Heart right ventricle (tissue), 16 donors: Measurements from ENCODE around the gene ZNF785. TPM values are rescaled to one million over a fixed set of nuclear protein-coding genes. Genes with fewer than 3 reads are reported as not detected.
"Not testable (repeated sequence)": the region's sequence is repeated elsewhere in the genome, so short reads cannot be mapped to it uniquely, and the experiment has no call there.

Experiments
- ATAC-seq, 8 donors: fragments of 200-7000 bp; cut with Tn5 transposase; one replicate each; pipeline ENCODE4 v1.9.1; 2020; ENCODE audit warnings: mild to moderate bottlenecking in 8 of 8, moderate library complexity in 8 of 8, moderate number of reproducible peaks in 1 of 8
- DNase-seq, 2 donors: peaks; one replicate each; pipeline ENCODE4 v3.0.0-alpha.2; 2020
- H3K27ac ChIP-seq, 10 donors: fragments of 200-600 bp; sonication (generic) in 2 of 10; one replicate each; pipeline versions ENCODE4 v1.5.0 to v1.8.0; 2020 to 2022; ENCODE audit warnings: mild to moderate bottlenecking in 3 of 10
- H3K27me3 ChIP-seq, 7 donors: fragments of 200-600 bp; one replicate each; pipeline ENCODE4 v1.8.0; 2021 to 2022; ENCODE audit warnings: mild to moderate bottlenecking in 2 of 7
- H3K36me3 ChIP-seq, 9 donors: fragments of 200-600 bp; sonication (generic) in 1 of 9; one replicate each; pipeline versions ENCODE4 v1.5.0 to v1.8.0; 2020 to 2022; ENCODE audit warnings: mild to moderate bottlenecking in 2 of 9
- H3K4me1 ChIP-seq, 9 donors: fragments of 200-600 bp; sonication (generic) in 1 of 9; one replicate each; pipeline versions ENCODE4 v1.5.0 to v1.8.0; 2020 to 2022; ENCODE audit warnings: mild to moderate bottlenecking in 4 of 9
- H3K4me3 ChIP-seq, 10 donors: fragments of 200-600 bp; sonication (generic) in 2 of 10; one replicate each; pipeline versions ENCODE4 v1.5.0 to v1.8.0; 2020 to 2022; ENCODE audit warnings: mild to moderate bottlenecking in 7 of 10, moderate library complexity in 2 of 10
- H3K9me3 ChIP-seq, 11 donors: fragments of 200-600 bp in 10 of 11; sonication (generic) in 2 of 11; one replicate each; pipeline versions ENCODE4 v1.5.0 to v1.8.0; 2013 to 2022; ENCODE audit warnings: mild to moderate bottlenecking in 2 of 11, control low read depth in 1 of 11, moderate library complexity in 1 of 11
- CTCF ChIP-seq, 9 donors: fragments of 200-600 bp; sonication (generic) in 2 of 9; IDR thresholded peaks; one replicate each; pipeline versions ENCODE4 v1.5.0 to v1.8.0; 2021 to 2022; ENCODE audit warnings: antibody characterized with exemption in 9 of 9, mild to moderate bottlenecking in 5 of 9, moderate library complexity in 1 of 9
- WGBS, 2 donors: extraction: QIAGEN DNeasy Blood & Tissue Kit; methylation state at CpG; one replicate each; pipeline ENCODE4 v1.1.7; 2013; ENCODE audit warnings: inconsistent platforms in 1 of 2; 5-methylcytosine and 5-hydroxymethylcytosine counted together
- intact Hi-C, 10 donors: fragments of 100-400 bp; cut with DNase I; formaldehyde crosslinking; loops; one replicate each; pipeline versions ENCODE4 v1.11.1 to v1.14.2; 2022
- long read RNA-seq, 3 donors: library from polyadenylated mRNA; unstranded; transcript quantifications; one replicate each; pipeline ENCODE4 v2.0.0, GENCODE V29; 2020 to 2021
- polyA plus RNA-seq, 2 donors: library from polyadenylated mRNA; stranded (reverse); fragments of 200-250 nt; gene quantifications; one replicate each; pipeline ENCODE4 v1.2.3, GENCODE V29; 2013
- total RNA-seq, 10 donors: library from RNA; stranded (reverse); fragmentation: NEBNext Ultra II Directional in 3 of 10; extraction: Animal tissue kit (Norgen Biotek cat#: 25700) in 3 of 10; gene quantifications; one replicate each; pipeline versions ENCODE4 v1.2.1 to v1.2.4, GENCODE V29; 2021 to 2023
- donor health status: Arrhythmogenic right ventricular cardiomyopathy.
- donor health status: ischemic (EF 13 %, LVEDD 7.1; RV severe dilation, severe dysfunction).
- donor health status: healthy with polysubstance abuse.
- donor health status: DM: no; HTN: yes; CAD: no.
- donor health status: DM: no; HTN: no; CAD: no.
- donor health status: ischemic (EF 25% LVEDD 6.9; RV normal size, moderate dysfunction).
- donor health status: ischemic (EF 25% LVEDD 5.7; RV mildly dilated, moderate dysfunction).
- donor health status: healthy.
- donor health status: DM: yes; HTN: yes; CAD: no.
- donor health status: Ischemic cardiomyopathy.
- donor health status: ischemic (EF 35%, LVEDD 5.7; RV mildly dilated, moderate dysfunction).
- donor health status: nonischemic (EF 11% LVEDD 7.7; RV severe dilation, severe dysfunction).
- donor health status: DM: yes; HTN: yes; CAD: no.
- donor health status: PGD.
- donor health status: ischemic (EF 29% LVEDD 5.4; RV normal size, mild dysfunction).
- donor health status: nonischemic (EF 23%, LVEDD 6.1; RV moderate dilation, normal function).

The ZNF785 gene
- total RNA-seq (1 to 10 TPM; 2.8 to 8.4 (median 5.4) TPM), polyA plus RNA-seq (1 to 10 TPM; 3.0 to 7.4 TPM)
- long read RNA-seq, donor 1, partial matches to known transcripts, result 0 of 3 reads
- long read RNA-seq, donor 1, other reads (novel, unspliced or antisense), result 3 of 3 reads
- long read RNA-seq, donor 2, partial matches to known transcripts, result 0 of 2 reads
- long read RNA-seq, donor 2, other reads (novel, unspliced or antisense), result 2 of 2 reads
- long read RNA-seq, donor 3, partial matches to known transcripts, result 0 of 4 reads
- long read RNA-seq, donor 3, other reads (novel, unspliced or antisense), result 4 of 4 reads

- intact Hi-C loops, result loop anchor here in 6 of 10 donors (1.0 to 10.0 kb wide), 11 partner anchors 13 to 138 kb away; partner anchors contain the start of genes ZNF747 (in 4 of the 6), ZNF688 (in 2 of the 6), FBRS (in 1 of the 6) and SEPHS2 (in 1 of the 6)
- H3K9me3 ChIP-seq, result no peaks in the 10 kb centered on the region
- DNase-seq, result peak; percentile 91 to 99
- 0% methylated on average over 44 to 50 of the region's 50 CpGs for WGBS, 2 donors
- ATAC-seq, result peak; percentile 98 to 100 (median 99)
- peak in 7 of 9 donors; percentile 19 to 54 (median 42) for TF ChIP-seq CTCF (IDR thresholded peaks at IDR 0.05)
- no peaks in the 10 kb centered on the region for H3K27me3 ChIP-seq
- H3K4me3 ChIP-seq, result peak within 1 kb of the TSS; percentile 63 to 93 (median 78)
- peaks cover 0 to 45% (median 23%) of the 10 kb centered on the region in 9 donors for H3K36me3 ChIP-seq
- peaks cover 3 to 26% (median 13%) of the 10 kb centered on the region in 9 donors for H3K4me1 ChIP-seq
- H3K27ac ChIP-seq, result peak within 1 kb of the TSS; percentile 67 to 97 (median 94)
These were observed at the start of gene ZNF785 for GRCh38 chr16:30585400-30586191. TSS of gene ZNF785 (minus strand) at chr16:30585697. CDS start at chr16:30585611, 86 bp downstream.

GRCh38 chr16:30633526-30633925 is 48.0 kb upstream of the ZNF785 start:
- ATAC-seq (no peak), DNase-seq (no peak)
- Histone ChIP-seq H3K4me3 (peak overlapping the region; percentile 47 to 78 (median 65)), H3K9me3 (no peaks in the 10 kb centered on the region), H3K27me3 (no peaks in the 10 kb centered on the region), H3K4me1 (peaks cover 0 to 25% (median 11%) of the 10 kb centered on the region in 9 donors), H3K27ac (peak overlapping the region; percentile 37 to 93 (median 88)), H3K36me3 (no peaks in the 10 kb centered on the region)
- intact Hi-C loops, result loop anchor here in 5 of 10 donors (2.0 to 10.0 kb wide), 6 partner anchors 46 to 199 kb away; partner anchors contain the start of genes ZNF785 (in 3 of the 5), SEPHS2 (in 2 of the 5), DCTPP1 (in 1 of the 5) and SRCAP (in 1 of the 5)
- WGBS, 2 donors, result 72 to 79% methylated on average over 17 of the region's 17 CpGs
- no peak for TF ChIP-seq CTCF (IDR thresholded peaks at IDR 0.05)

DNA sequence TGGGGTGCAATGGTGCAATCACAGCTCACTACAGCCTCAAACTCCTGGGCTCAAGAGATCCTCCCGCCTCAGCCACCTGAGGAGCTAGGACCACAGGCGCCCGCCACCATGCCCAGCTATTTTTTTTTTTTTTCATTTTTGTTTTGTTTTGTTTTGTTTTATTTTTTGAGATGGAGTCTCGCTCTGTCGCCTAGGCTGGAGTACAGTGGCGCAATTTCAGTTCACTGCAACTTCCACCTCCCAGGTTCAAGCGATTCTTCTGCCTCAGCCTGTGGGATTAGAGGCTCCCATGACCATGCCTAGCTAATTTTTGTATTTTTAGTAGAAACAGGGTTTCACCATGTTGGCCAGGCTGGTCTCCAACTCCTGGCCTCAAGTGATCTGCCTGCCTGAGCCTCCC is 47.0 kb upstream of the ZNF785 start:
- DNase-seq, H3K36me3 ChIP-seq, H3K27ac ChIP-seq, H3K9me3 ChIP-seq, H3K4me3 ChIP-seq, ATAC-seq, H3K27me3 ChIP-seq: not testable (repeated sequence)
- WGBS, 2 donors, result 94 to 95% methylated on average over 7 of the region's 7 CpGs
- intact Hi-C loops, result loop anchor here in 5 of 10 donors (2.0 to 10.0 kb wide), 6 partner anchors 45 to 198 kb away; partner anchors contain the start of genes ZNF785 (in 3 of the 5), SEPHS2 (in 2 of the 5), DCTPP1 (in 1 of the 5) and SRCAP (in 1 of the 5)
- H3K4me1 ChIP-seq, result peaks cover 0 to 25% (median 11%) of the 10 kb centered on the region in 9 donors

GRCh38 chr16:30628628-30629540 is 43.4 kb upstream of the ZNF785 start:
- Histone ChIP-seq H3K4me1 (peaks cover 0 to 13% (median 0%) of the 10 kb centered on the region in 9 donors), H3K27me3 (no peaks in the 10 kb centered on the region), H3K9me3 (no peaks in the 10 kb centered on the region), H3K4me3 (peak overlapping the region in 8 of 10 donors; percentile 13 to 44 (median 22)), H3K36me3 (no peaks in the 10 kb centered on the region), H3K27ac (peak overlapping the region in 7 of 10 donors; percentile 18 to 74 (median 59))
- peak; percentile 88 to 89 for DNase-seq
- peak; percentile 82 to 93 (median 90) for TF ChIP-seq CTCF (IDR thresholded peaks at IDR 0.05)
- intact Hi-C loops, result loop anchor here in 2 of 10 donors (5.0 kb wide), 1 partner anchor 42 kb away; the partner anchor contains the start of gene ZNF785 (in 2 of the 2)
- WGBS, 2 donors, result 35 to 36% methylated on average over 18 of the region's 18 CpGs
- ATAC-seq, result peak; percentile 74 to 93 (median 87)
